ENCODE results near the gene CEMIP.

Gene CEMIP

GRCh38 chr15:80800067-80800466 is 20.9 kb downstream of the CEMIP start:
- TF ChIP-seq JUND (IDR thresholded peaks at IDR 0.05; ENCODE audit: low read depth): no peak
- no peak for DNase-seq (ENCODE audit: low read depth in 1 of 2, low spot score in 1 of 2)
- in situ Hi-C loops (cut with HindIII; ENCODE audit: low pct_unique_long_range_greater_than_20kb, low sequenced_read_pairs): no loop called here

GRCh38 chr15:80801891-80802680 is 22.9 kb downstream of the CEMIP start:
- in situ Hi-C loops (cut with HindIII; ENCODE audit: low pct_unique_long_range_greater_than_20kb, low sequenced_read_pairs): no loop called here
- DNase-seq (ENCODE audit: low read depth in 1 of 2, low spot score in 1 of 2): no peak
- TF ChIP-seq JUND (IDR thresholded peaks at IDR 0.05; ENCODE audit: low read depth): no peak

GRCh38 chr15:80803580-80804525 is 24.7 kb downstream of the CEMIP start:
- in situ Hi-C loops (cut with HindIII; ENCODE audit: low pct_unique_long_range_greater_than_20kb, low sequenced_read_pairs): no loop called here

GRCh38 chr15:80804970-80805495 is 25.9 kb downstream of the CEMIP start:
- in situ Hi-C loops (cut with HindIII; ENCODE audit: low pct_unique_long_range_greater_than_20kb, low sequenced_read_pairs): no loop called here
- peak; percentile 26 to 86 for DNase-seq (ENCODE audit: low read depth in 1 of 2, low spot score in 1 of 2)
- TF ChIP-seq JUND (IDR thresholded peaks at IDR 0.05; ENCODE audit: low read depth): peak; percentile 80

More at GRCh38 chr15:80803580-80804525, 24.7 kb downstream of the CEMIP start:
- no peak for TF ChIP-seq JUND (IDR thresholded peaks at IDR 0.05; ENCODE audit: low read depth)
- DNase-seq (ENCODE audit: low read depth in 1 of 2, low spot score in 1 of 2): no peak

GRCh38 chr15:80811781-80812315 is 32.7 kb downstream of the CEMIP start:
- no peak for TF ChIP-seq JUND (IDR thresholded peaks at IDR 0.05; ENCODE audit: low read depth)
- DNase-seq (ENCODE audit: low read depth in 1 of 2, low spot score in 1 of 2): no peak
- in situ Hi-C loops (cut with HindIII; ENCODE audit: low pct_unique_long_range_greater_than_20kb, low sequenced_read_pairs): no loop called here

GRCh38 chr15:80815106-80815505 is 35.9 kb downstream of the CEMIP start:
- in situ Hi-C loops (cut with HindIII; ENCODE audit: low pct_unique_long_range_greater_than_20kb, low sequenced_read_pairs): no loop called here
- TF ChIP-seq JUND (IDR thresholded peaks at IDR 0.05; ENCODE audit: low read depth): no peak
- DNase-seq (ENCODE audit: low read depth in 1 of 2, low spot score in 1 of 2): no peak

- in situ Hi-C loops (cut with HindIII; ENCODE audit: low pct_unique_long_range_greater_than_20kb, low sequenced_read_pairs): no loop called here
- DNase-seq (ENCODE audit: low read depth in 1 of 2, low spot score in 1 of 2): no peak
Measured at GRCh38 chr15:80816049-80816653, 37.0 kb downstream of the CEMIP start.

GRCh38 chr15:80816936-80817335 is 37.8 kb downstream of the CEMIP start:
- TF ChIP-seq JUND (IDR thresholded peaks at IDR 0.05; ENCODE audit: low read depth): no peak
- no peak for DNase-seq (ENCODE audit: low read depth in 1 of 2, low spot score in 1 of 2)
- in situ Hi-C loops (cut with HindIII; ENCODE audit: low pct_unique_long_range_greater_than_20kb, low sequenced_read_pairs): no loop called here

More at GRCh38 chr15:80816049-80816653, 37.0 kb downstream of the CEMIP start:
- no peak for TF ChIP-seq JUND (IDR thresholded peaks at IDR 0.05; ENCODE audit: low read depth)

- TF ChIP-seq JUND (IDR thresholded peaks at IDR 0.05; ENCODE audit: low read depth): no peak
- in situ Hi-C loops (cut with HindIII; ENCODE audit: low pct_unique_long_range_greater_than_20kb, low sequenced_read_pairs): no loop called here
- DNase-seq (ENCODE audit: low read depth in 1 of 2, low spot score in 1 of 2): no peak
Measured at GRCh38 chr15:80817901-80818300, 38.7 kb downstream of the CEMIP start.

GRCh38 chr15:80819001-80819400 is 39.8 kb downstream of the CEMIP start:
- no peak for TF ChIP-seq JUND (IDR thresholded peaks at IDR 0.05; ENCODE audit: low read depth)
- in situ Hi-C loops (cut with HindIII; ENCODE audit: low pct_unique_long_range_greater_than_20kb, low sequenced_read_pairs): no loop called here
- no peak for DNase-seq (ENCODE audit: low read depth in 1 of 2, low spot score in 1 of 2)

GRCh38 chr15:80820092-80820491 is 40.9 kb downstream of the CEMIP start:
- in situ Hi-C loops (cut with HindIII; ENCODE audit: low pct_unique_long_range_greater_than_20kb, low sequenced_read_pairs): no loop called here
- DNase-seq (ENCODE audit: low read depth in 1 of 2, low spot score in 1 of 2): no peak
- no peak for TF ChIP-seq JUND (IDR thresholded peaks at IDR 0.05; ENCODE audit: low read depth)

GRCh38 chr15:80822256-80822655 is 43.1 kb downstream of the CEMIP start:
- DNase-seq (ENCODE audit: low read depth in 1 of 2, low spot score in 1 of 2): no peak
- TF ChIP-seq JUND (IDR thresholded peaks at IDR 0.05; ENCODE audit: low read depth): no peak
- in situ Hi-C loops (cut with HindIII; ENCODE audit: low pct_unique_long_range_greater_than_20kb, low sequenced_read_pairs): no loop called here

Data from T47D (cell line).